Fibroblast of lung (primary cell): ENCODE measurements around the gene SYNDIG1L.

Source experiments
- CTCF ChIP-seq, 2 donors: IDR thresholded peaks in 1 of 2; conservative IDR thresholded peaks in 1 of 2; 1 replicate in 1 of 2; 2 replicates in 1 of 2; pipeline ENCODE4 v1.5.1; 2011 to 2012; ENCODE audit warnings: low read length in 2 of 2, control low read depth in 1 of 2, inconsistent platforms in 1 of 2, low read depth in 1 of 2, mild to moderate bottlenecking in 1 of 2
- EZH2 ChIP-seq: IDR thresholded peaks from 2 replicates; pipeline ENCODE4 v1.5.1; 2012; ENCODE audit warnings: low read length, control low read depth, mild to moderate bottlenecking; ENCODE audit errors: missing control alignments

DNA sequence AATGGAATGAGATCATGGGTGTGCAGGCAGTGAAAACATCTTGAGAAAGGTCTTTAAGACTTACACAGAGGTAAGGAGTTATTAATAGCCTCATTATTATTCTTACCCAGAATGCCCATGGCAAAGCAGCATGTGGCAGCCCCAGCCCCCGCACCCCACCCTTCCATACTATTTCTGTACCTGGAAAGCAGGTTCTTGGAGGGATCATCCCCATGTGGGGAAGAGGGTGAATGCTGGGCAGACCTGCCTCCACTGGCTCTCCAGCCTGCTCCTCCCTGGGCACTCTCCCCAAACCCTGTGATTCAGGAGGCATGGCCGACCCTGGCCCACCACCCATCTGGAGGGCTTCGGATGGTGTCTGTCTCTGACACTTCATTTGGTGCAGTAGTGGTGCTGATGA is 38.8 kb upstream of the SYNDIG1L start:
- TF ChIP-seq CTCF (conservative IDR thresholded peaks at IDR 0.05 in 1 of 2, IDR thresholded peaks at IDR 0.05 in 1 of 2; ENCODE audit: low read depth in 1 of 2, low read length in 2 of 2): no peak
- TF ChIP-seq EZH2: no peak
